Putamen (tissue), 1 donor: ENCODE measurements around the gene SLC16A10.
"Not testable (repeated sequence)": the region's sequence is repeated elsewhere in the genome, so short reads cannot be mapped to it uniquely, and the experiment has no call there.

Experiments used
- DNase-seq: peaks from one replicate; pipeline ENCODE4 v3.0.0-alpha.2; 2016; ENCODE audit warnings: low spot score

The SLC16A10 gene

GRCh38 chr6:111185954-111186353 is 98.7 kb downstream of the SLC16A10 start:
- DNase-seq: no peak

DNA sequence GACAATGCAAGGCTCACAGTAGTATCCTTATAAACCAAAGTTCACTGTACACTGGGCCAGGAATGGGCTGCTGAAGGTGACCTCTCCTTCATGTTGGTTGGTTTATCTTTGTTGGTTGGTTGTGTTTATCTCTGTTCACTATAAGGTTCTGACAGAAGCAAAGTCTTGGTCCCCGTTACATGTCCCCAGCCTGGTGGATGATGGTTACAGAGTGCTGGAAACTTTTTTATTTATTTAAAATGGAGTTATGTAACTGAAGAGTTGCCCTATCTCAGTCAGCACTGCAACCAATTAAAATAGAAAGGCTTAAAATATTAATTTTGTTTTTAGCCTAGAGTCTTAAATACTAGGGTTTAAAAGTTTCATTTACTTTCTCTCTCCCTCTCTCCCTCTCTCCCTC is 100.6 kb downstream of the SLC16A10 start:
- DNase-seq: no peak

DNA sequence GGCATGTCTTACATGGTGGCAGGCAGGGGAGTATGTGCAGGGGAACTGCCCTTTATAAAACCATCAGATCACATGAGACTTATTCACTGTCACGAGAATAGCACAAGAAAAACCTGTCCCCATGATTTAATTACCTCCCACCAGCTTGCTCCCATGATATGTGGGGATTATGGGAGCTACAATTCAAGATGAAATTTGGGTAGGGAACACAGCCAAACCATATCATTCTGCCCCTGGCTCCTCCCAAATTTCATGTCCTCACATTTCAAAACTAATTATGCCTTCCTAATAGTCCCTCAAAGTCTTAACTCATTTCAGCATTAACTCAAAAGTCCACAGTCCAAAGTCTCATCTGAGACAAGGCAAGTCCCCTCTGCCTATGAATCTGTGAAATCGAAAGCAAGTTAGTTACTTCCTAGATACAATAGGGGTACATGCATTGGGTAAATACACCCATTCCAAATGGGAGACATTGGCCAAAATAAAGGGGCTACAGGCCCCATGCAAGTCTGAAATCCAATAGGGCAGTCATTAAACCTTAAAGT is 102.4 kb downstream of the SLC16A10 start:
- not testable (repeated sequence) for DNase-seq

GRCh38 chr6:111190637-111191036 is 103.3 kb downstream of the SLC16A10 start:
- DNase-seq: no peak

- DNase-seq: not testable (repeated sequence)
These were observed 103.8 kb downstream of the SLC16A10 start for GRCh38 chr6:111191136-111191535.

GRCh38 chr6:111192911-111193555 is 105.7 kb downstream of the SLC16A10 start:
- DNase-seq: no peak

GRCh38 chr6:111195656-111196055 is 108.4 kb downstream of the SLC16A10 start:
- no peak for DNase-seq

GRCh38 chr6:111198841-111199240 is 111.5 kb downstream of the SLC16A10 start:
- no peak for DNase-seq

- no peak for DNase-seq
These were observed 112.6 kb downstream of the SLC16A10 start for GRCh38 chr6:111199935-111200334.

- DNase-seq: no peak
These were observed 113.3 kb downstream of the SLC16A10 start for GRCh38 chr6:111200350-111201243.

GRCh38 chr6:111201244-111201554 is 113.9 kb downstream of the SLC16A10 start:
- DNase-seq: no peak

GRCh38 chr6:111201764-111202163 is 114.5 kb downstream of the SLC16A10 start:
- no peak for DNase-seq

GRCh38 chr6:111203539-111203938 is 116.2 kb downstream of the SLC16A10 start:
- DNase-seq: not testable (repeated sequence)

DNA sequence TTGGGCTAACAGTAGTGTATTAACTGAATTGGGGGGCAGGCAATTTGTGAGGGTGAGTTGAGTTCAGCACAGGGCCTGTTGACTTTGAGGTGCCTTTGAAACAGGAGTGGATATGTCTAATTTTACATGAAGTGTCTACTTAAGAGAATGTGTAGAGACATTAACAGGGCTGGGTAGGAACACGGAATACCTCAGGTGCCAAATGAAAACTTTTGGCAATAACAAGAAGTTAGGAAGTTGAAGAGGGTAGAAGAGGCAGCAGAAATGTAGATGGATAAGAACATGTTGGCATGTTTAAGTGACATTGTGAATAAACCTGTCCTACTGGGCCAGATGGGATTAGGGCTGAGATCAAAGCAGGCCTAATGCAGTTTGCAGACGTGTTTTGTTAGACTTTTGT is 117.0 kb downstream of the SLC16A10 start:
- no peak for DNase-seq

- DNase-seq: no peak
These were observed 117.6 kb downstream of the SLC16A10 start for GRCh38 chr6:111204881-111205280.

GRCh38 chr6:111205502-111205901 is 118.2 kb downstream of the SLC16A10 start:
- DNase-seq: no peak

GRCh38 chr6:111207141-111207858 is 120.0 kb downstream of the SLC16A10 start:
- no peak for DNase-seq

GRCh38 chr6:111208933-111209332 is 121.6 kb downstream of the SLC16A10 start:
- no peak for DNase-seq

DNA sequence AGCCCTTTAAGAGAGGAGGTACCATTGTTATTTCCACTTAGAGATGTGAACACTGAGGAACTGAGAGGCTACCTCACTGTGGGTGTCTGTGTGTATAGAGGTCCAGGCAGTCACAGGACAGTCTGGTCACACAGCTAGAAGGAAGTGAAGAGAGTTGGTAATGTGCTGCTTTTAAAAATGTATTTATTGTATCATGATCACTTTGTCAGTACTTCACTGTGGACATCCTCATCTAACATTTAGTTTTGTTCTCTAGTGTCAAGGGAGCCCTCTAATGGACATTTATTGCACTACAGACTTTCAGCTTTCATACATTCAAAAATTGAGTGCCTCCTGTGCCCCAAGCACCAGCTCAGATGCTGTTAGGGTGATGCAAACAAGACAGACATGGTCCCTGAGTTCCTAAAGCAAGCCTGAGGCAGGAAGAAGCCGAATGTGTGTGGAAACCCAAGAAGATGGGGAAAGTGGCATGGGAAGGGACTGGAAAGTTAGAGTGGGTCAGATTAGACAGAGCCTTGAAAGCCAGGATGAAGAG is 123.0 kb downstream of the SLC16A10 start:
- peak; percentile 42 for DNase-seq

DNA sequence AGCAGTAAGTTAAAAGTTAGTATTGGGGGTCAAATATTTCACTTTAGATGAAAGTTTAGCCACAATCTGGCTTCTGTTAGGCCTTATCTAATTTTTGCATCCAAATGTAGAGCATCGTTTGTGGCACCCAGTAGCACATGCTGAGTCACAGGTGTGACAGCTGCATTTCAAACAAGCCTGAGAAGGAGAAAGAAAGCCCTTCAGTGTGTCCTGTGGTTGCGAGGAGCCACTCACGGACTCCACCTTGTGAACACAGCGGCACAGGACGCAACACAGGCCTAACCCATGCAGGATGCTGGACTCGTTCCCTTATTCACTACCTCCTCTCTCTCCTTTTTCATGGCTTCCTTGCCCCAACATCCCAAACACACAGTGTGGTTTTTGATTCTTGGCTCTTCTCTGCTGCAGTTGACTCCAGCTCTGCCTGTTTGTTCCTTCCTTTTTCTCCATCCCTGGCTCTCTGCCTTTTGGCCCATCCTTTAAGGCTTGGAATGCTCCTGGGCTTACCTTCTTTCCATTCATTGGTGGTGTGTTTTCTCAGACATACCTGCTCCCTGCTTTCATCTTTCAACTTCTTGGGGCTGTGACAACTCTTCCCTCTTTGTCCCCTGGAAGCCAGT is 124.2 kb downstream of the SLC16A10 start:
- DNase-seq: no peak

- DNase-seq: no peak
These were observed 125.3 kb downstream of the SLC16A10 start for GRCh38 chr6:111212625-111213024.

DNA sequence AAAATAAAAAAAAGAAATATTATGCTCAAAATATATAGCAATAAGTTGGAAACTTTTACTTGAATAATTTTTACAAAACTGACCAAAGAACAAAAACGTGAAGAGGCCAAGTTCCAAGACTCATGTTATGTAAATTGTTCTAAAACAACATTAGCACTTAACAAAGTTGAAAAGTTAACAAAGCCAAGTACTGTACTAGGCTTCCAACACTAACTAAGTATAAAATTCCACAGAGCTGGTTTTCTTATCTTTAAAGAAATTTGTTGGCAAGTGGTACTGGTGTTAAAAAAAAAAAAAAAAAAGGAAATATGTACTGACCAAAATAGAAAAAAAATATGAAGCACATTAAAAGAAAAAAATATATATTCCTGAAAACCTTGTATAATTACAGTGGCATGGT is 127.8 kb downstream of the SLC16A10 start:
- DNase-seq: no peak
